PC-3 (cell line): ENCODE measurements around the gene CTSZ. TPM values are rescaled to one million over a fixed set of nuclear protein-coding genes. Genes with fewer than 3 reads are reported as not detected.
A peak's percentile ranks its signal among the peaks of the same experiment; 100 is the strongest.

Source experiments
- ATAC-seq: fragments of 200-7000 bp; cut with Tn5 transposase; 2 replicates; pipeline ENCODE4 v1.9.1; 2020; ENCODE audit warnings: mild to moderate bottlenecking, moderate library complexity
- BruUV-seq: library from RNA; stranded (reverse); fragments of 400-500 nt; replicated peaks from 2 replicates; lab custom pipeline; 2021; lab: Mats Ljungman, UMichigan
- CTCF ChIA-PET: fragments of 300-600 bp; sonication (Branson Sonifier 250); formaldehyde crosslinking; loops from one replicate; lab custom pipeline; 2022; ENCODE audit warnings: antibody characterized with exemption; lab: Charles Lee
- POLR2A ChIA-PET: fragments of 300-600 bp; sonication (Branson Sonifier 250); formaldehyde crosslinking; loops from one replicate; lab custom pipeline; 2022; ENCODE audit warnings: antibody characterized with exemption; ENCODE audit not compliant: unreplicated experiment; lab: Charles Lee
- DNase-seq: peaks from one replicate; pipeline ENCODE4 v3.0.0-alpha.2; 2015
- H2AFZ ChIP-seq: fragments of 300-600 bp; sonication (generic); 2 replicates; pipeline ENCODE4 v1.6.0; 2016; ENCODE audit warnings: antibody characterized with exemption, low read length
- H3F3A ChIP-seq: fragments of 300-600 bp; sonication (generic); one replicate; pipeline ENCODE4 v1.6.0; 2017; ENCODE audit warnings: antibody characterized with exemption, low read length, control low read depth, mild to moderate bottlenecking; ENCODE audit not compliant: unreplicated experiment
- H3K27ac ChIP-seq: fragments of 300-600 bp; sonication (generic); 2 replicates; pipeline ENCODE4 v1.5.1; 2016; ENCODE audit warnings: mild to moderate bottlenecking, low read length
- H3K27me3 ChIP-seq: fragments of 300-600 bp; sonication (generic); 2 replicates; pipeline ENCODE4 v1.6.1; 2016; ENCODE audit warnings: low read length, mixed read lengths
- H3K36me3 ChIP-seq: fragments of 300-600 bp; sonication (generic); 2 replicates; pipeline ENCODE4 v1.6.1; 2016; ENCODE audit warnings: low read depth, mixed run types, low read length, mixed read lengths
- H3K4me1 ChIP-seq: fragments of 300-600 bp; sonication (generic); 2 replicates; pipeline ENCODE4 v1.5.1; 2016; ENCODE audit warnings: low read length; ENCODE audit not compliant: insufficient read depth
- H3K4me2 ChIP-seq: fragments of 300-600 bp; sonication (generic); 2 replicates; pipeline ENCODE4 v1.6.0; 2016; ENCODE audit warnings: low read length
- H3K4me3 ChIP-seq: fragments of 300-600 bp; sonication (generic); 2 replicates; pipeline ENCODE4 v1.5.1; 2016; ENCODE audit warnings: mild to moderate bottlenecking, low read length, mixed read lengths
- H3K79me2 ChIP-seq: fragments of 300-600 bp; sonication (generic); 2 replicates; pipeline ENCODE4 v1.6.1; 2017; ENCODE audit warnings: low read length, mixed read lengths
- H3K9ac ChIP-seq: fragments of 300-600 bp; sonication (generic); 2 replicates; pipeline ENCODE4 v1.6.0; 2016; ENCODE audit warnings: mild to moderate bottlenecking, low read length
- H3K9me2 ChIP-seq: fragments of 300-600 bp; sonication (generic); replicated peaks from 2 replicates; pipeline ENCODE4 v1.6.1; 2016; ENCODE audit warnings: mixed run types, low read length, mixed read lengths
- H3K9me3 ChIP-seq: fragments of 300-600 bp; sonication (generic); 2 replicates; pipeline ENCODE4 v1.6.1; 2016; ENCODE audit warnings: low read length, mixed read lengths
- H4K20me1 ChIP-seq: fragments of 300-600 bp; sonication (generic); 2 replicates; pipeline ENCODE4 v1.6.1; 2016; ENCODE audit warnings: low read length, mixed read lengths
- CTCF ChIP-seq: fragments of 300-600 bp; sonication (generic); conservative IDR thresholded peaks from 2 replicates; pipeline ENCODE4 v1.5.1; 2017; ENCODE audit warnings: antibody characterized with exemption, low read depth, mild to moderate bottlenecking, low read length
- EZH2 ChIP-seq: fragments of 300-600 bp; sonication (generic); IDR thresholded peaks from one replicate; pipeline ENCODE4 v1.6.1; 2017; ENCODE audit warnings: antibody characterized with exemption, mild to moderate bottlenecking, low read length; ENCODE audit not compliant: unreplicated experiment
- EZH2phosphoT487 ChIP-seq: fragments of 300-600 bp; sonication (generic); IDR thresholded peaks from 2 replicates; pipeline ENCODE4 v1.6.1; 2018; ENCODE audit warnings: mild to moderate bottlenecking, antibody characterized with exemption, low read length, borderline replicate concordance
- intact Hi-C: fragments of 100-400 bp; cut with micrococcal nuclease; formaldehyde crosslinking; loops from 2 replicates; pipeline ENCODE4 v1.9.0; 2023
- total RNA-seq: library from RNA; depleted of rRNA; stranded (reverse); fragments of >200 nt; gene quantifications from 2 replicates; pipeline ENCODE4 v1.2.3, GENCODE V29; 2014

The CTSZ gene
- total RNA-seq, 1 experiment from 2014 or later = 191 TPM

GRCh38 chr20:59005523-59006166 lies 1.4 kb downstream of the CTSZ start:
- Histone ChIP-seq H2AFZ (peak overlapping the region; percentile 90), H3K4me3 (peak overlapping the region; percentile 96)

GRCh38 chr20:59004763-59005522 lies 2.1 kb downstream of the CTSZ start:
- DNase-seq (no peak), ATAC-seq (no peak)
- no peak overlapping the region for H2AFZ ChIP-seq
- ChIA-PET CTCF (no interaction called here), POLR2A (no interaction called here)
- H3K9me2 ChIP-seq = no peaks in the 10 kb centered on the region
- H3K9me3 ChIP-seq = no peaks in the 10 kb centered on the region
- no peaks in the 10 kb centered on the region for H4K20me1 ChIP-seq
- H3K36me3 ChIP-seq = no peaks in the 10 kb centered on the region; the same call in 1 of the 2 replicates
- BruUV-seq = no TSS peak
- H3K4me2 ChIP-seq = peak overlapping the region; percentile 99
- intact Hi-C loops = no loop called here
- H3K9ac ChIP-seq = no peak overlapping the region
- H3K4me3 ChIP-seq = peak overlapping the region; percentile 96; the same call in 1 of the 2 replicates
- peaks cover 30% of the 10 kb centered on the region for H3K79me2 ChIP-seq
- no peaks in the 10 kb centered on the region for H3K27me3 ChIP-seq
- no peak for TF ChIP-seq CTCF
- TF ChIP-seq EZH2 = no peak
- no peak for TF ChIP-seq EZH2phosphoT487
- H3F3A ChIP-seq = no peaks in the 10 kb centered on the region
- H3K27ac ChIP-seq = no peak overlapping the region
- H3K4me1 ChIP-seq = peaks cover 22% of the 10 kb centered on the region

More at GRCh38 chr20:59005523-59006166, 1.4 kb downstream of the CTSZ start:
- peak overlapping the region; percentile 99 for H3K4me2 ChIP-seq
- peaks cover 30% of the 10 kb centered on the region for H3K79me2 ChIP-seq
- no peak for DNase-seq
- peaks cover 28% of the 10 kb centered on the region for H3K4me1 ChIP-seq
- BruUV-seq = TSS peak; percentile 47
- H3F3A ChIP-seq = no peaks in the 10 kb centered on the region
- peak overlapping the region; percentile 88 for H3K9ac ChIP-seq
- ChIA-PET POLR2A (no interaction called here), CTCF (no interaction called here)
- H3K9me2 ChIP-seq = no peaks in the 10 kb centered on the region
- no peaks in the 10 kb centered on the region for H3K27me3 ChIP-seq
- H3K27ac ChIP-seq = no peak overlapping the region
- H4K20me1 ChIP-seq = no peaks in the 10 kb centered on the region
- no peaks in the 10 kb centered on the region; the same call in 1 of the 2 replicates for H3K36me3 ChIP-seq
- no peak for ATAC-seq
- intact Hi-C loops = no loop called here
- TF ChIP-seq EZH2phosphoT487 = no peak
- no peak for TF ChIP-seq EZH2
- no peak for TF ChIP-seq CTCF
- no peaks in the 10 kb centered on the region for H3K9me3 ChIP-seq

- Histone ChIP-seq H2AFZ (no peak overlapping the region), H3K4me3 (no peak overlapping the region), H3K9ac (no peak overlapping the region), H3K79me2 (peaks cover 30% of the 10 kb centered on the region), H3K9me3 (no peaks in the 10 kb centered on the region), H3K4me2 (no peak overlapping the region), H3K36me3 (no peaks in the 10 kb centered on the region; the same call in 1 of the 2 replicates), H3K27me3 (no peaks in the 10 kb centered on the region), H3K4me1 (peaks cover 22% of the 10 kb centered on the region), H3K27ac (no peak overlapping the region), H3K9me2 (no peaks in the 10 kb centered on the region), H4K20me1 (no peaks in the 10 kb centered on the region), H3F3A (no peaks in the 10 kb centered on the region)
- intact Hi-C loops = no loop called here
- ChIA-PET CTCF (no interaction called here), POLR2A (no interaction called here)
- DNase-seq (no peak), ATAC-seq (no peak)
- no peak for TF ChIP-seq EZH2
- no peak for TF ChIP-seq CTCF
- no peak for TF ChIP-seq EZH2phosphoT487
- BruUV-seq = no TSS peak
These were observed 2.6 kb downstream of the CTSZ start for GRCh38 chr20:59004493-59004762.
